ENCODE results near the gene C1orf35.
A peak's percentile ranks its signal among the peaks of the same experiment; 100 is the strongest.

Gene C1orf35

DNA sequence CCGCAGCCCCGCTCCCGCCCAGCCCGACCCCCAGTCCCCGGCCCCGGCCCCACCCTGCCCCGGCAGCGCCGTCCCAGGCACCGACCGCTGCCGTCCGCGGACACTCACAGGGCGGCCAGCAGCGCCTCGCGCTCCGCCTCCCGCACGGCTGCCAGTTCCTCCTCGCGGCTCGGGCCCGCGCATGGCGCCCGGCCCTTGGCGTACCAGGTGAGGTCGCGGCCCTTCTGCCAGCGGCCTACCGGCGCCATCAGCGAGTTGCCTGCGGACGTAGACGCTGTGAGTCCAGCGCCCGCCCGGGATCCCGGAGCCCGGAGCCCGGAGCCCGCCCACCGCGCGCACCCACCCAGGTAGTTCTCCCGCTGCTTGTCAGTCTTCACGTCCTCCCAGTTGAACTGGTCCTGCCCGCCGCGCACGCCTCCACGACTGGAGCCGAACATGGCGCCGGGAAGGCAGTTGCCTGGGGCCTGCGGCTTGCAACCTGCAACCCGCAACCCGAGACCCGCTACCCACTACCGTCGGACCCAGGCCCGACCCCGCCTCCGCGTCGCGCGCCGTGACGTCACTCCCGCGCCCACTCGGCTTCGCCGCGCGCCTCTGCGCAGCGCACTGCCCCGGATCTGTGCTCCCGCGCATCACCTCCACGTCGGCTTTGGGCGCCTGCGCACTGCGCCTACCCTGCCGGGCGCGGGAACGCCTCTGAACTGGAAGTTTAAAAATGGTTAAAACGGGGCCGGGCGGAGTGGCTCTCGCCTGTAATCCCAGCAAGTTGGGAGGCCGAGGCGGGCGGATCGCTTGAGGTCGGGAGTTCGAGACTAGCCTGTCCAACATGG is at the start of gene C1orf35:
TSS of gene C1orf35 (minus strand) at position 535 of the 830 bp plus-strand sequence. CDS start at position 437, 98 bp downstream.
- DNase-seq = peak; percentile 79

DNA sequence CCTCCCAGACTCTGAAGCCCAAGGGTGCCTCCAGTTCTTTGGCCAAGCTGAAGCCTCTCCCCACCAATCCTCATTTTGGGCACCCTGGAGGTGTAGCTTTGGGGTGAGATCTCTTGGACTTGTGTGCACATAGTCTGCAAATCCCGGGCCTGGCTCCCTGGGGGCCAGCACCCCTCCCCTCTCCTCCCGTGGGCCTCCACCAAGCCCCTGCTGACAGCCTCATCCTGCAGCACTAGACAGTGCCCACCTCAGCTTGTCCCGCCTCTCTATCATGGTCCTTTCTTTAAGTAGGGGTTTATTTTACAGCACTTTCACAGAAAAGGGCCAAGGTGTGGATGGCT is 49.8 kb upstream of the C1orf35 start:
- no peak for DNase-seq

DNA sequence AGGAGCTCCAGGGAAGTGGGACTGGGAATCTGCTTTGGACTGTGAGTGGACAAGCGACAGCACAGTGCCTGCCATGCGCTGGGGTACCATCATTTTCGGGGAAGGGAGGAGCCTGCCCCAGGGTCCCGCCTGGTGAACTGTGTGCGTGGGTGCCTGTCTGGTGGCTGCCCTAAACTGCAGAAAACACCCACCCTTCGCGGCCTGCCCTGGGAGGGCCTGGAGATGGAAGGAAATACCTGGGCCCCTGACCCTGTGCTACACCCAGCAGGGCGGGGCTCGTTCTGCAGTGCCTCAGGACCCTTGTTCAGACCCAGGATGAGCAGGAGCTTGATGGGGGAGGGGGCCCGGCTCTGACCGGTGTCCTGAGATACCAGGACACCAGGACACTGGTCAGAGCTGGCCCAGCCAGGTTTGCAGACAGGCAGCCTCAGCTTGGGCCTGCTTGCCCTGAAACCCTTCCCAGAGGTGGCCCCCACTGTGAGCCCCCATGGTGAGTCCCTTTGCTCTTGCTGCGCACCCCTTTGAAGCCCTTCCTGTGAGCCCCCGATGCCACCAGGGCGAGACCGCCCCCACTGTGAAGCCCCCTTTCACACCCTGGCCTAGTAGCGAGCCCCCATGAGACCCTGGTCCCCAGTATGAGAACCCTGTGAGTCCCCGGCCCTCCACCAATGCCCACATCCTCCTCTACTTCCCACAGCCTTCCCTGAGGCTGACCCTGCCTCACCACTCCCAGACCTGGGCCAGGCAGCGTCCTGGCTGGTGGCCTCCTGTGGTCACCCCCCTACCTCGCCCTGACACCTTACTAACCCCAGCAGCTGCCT is 49.2 kb upstream of the C1orf35 start:
- DNase-seq = no peak

DNA sequence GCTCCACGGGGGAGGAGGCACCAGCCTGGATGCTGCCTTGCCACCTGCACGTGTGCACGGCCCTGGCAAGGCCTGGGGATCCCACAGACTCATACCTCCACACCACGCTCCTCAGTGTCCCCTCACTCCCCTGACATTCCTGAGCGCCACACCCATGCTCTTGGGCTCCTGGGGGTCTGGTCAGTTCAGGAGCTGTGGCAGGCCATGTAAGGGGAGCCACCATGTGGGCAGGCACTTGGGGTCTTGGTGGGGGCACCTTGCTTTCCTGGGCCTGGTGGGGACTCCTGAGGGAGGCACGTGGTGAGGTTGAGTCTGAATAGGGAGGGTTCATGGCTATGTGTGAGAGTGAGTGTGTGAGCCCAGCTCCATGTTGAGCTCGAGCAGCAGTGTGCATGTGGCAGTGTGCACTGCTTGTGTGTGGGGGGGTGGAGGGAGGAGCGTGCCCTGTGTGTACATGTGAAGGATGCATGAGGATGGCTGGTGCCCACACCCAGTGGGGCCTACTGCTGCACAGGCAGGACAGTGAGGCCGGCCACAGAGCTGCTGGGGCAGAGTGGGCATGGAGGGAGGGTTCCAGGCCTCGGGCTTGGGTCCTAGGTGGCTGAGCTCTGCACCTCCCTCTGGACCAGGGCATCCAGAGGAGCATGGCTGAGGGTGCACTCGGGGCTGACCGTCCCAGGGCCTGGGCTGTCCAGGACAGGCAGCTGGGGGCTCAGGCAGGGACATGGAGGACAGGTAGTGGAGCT is 48.2 kb upstream of the C1orf35 start:
- DNase-seq = no peak

DNA sequence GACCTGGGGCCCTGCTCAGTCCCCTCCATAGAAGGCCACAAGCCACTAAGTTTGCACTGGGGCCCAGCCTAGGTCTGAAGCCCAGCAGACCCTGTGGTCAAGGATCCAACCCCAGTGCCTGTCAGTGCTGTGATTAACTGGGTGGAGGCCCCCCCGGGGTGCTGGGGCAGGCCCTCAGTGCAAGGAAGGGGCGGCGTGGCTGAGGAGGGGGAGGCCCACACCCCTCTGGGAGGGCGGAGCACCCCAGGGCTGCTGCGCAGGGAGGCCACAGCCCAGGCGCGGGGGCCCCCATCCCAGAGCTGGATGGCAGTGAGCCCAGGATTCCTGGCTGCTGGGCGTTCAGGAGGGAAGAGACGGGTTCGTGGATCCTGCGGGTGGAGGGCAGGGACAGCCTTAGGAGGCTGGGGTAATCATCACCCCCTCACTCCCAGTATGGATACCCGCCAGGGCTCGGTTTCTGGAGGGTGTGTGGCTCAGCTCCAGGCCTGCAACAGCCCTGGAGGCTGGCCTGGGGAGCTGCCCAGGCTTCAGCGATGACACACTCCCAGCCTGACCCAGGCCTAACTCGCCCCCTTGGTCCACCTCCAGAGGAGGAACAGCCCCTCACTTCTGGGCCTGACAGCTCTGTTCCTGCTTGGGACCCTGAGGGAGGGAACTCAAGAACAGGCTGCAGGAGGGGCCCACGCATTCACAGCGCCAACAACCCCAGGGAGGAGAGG is 47.5 kb upstream of the C1orf35 start:
- DNase-seq = no peak

DNA sequence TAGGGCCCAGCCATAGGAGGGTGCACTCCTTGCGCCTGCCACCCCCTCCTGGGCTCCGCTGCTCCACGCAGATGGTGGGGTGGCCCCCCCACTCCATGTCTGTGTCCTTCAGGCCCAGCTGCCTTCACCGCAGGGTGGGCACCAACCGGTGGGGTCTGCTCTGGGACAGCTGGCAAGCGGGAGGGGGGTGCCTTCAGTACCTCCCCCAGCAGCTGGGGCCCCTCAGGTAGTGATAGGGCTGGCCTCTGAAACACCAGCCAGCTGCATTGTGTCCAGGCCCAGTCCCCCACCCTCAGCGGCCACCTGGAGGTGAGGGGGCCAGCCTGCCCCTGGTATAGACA is 47.0 kb upstream of the C1orf35 start:
- DNase-seq = no peak

DNA sequence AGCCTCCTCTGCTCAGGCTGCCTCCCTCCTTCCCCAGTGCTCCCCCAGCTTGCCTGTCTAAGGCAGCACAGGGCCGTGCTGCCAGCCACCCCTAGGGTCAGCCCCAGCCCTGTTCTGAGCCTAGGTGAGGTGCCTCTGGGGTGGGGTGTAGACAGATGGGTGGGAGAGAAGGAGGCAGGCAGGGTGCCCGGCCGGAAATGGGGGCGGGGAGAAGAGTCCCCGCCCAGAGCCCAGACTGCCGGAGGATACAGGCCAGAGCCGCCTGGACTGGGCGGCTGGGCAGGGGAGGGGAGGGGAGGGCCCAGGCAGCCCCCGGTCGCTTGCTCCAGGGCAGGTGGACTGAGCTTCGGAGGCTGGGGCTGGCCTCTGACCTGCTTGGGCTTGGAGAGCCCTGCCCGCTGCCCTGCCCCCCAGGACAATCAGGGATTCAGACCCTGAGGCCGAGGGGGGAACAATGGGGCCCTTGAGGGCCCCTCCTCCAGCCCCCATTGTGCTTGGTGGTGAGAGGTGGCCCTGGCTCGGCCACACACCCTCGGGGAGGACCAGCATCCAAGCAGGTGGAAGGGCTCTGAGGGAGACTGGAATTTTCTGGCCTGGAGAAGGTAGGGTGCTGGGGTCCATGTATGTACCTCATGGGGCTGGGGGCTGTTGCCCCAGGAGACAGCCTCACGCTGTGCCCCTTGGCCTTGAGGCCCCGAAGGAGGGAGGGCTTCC is 46.4 kb upstream of the C1orf35 start, which contains the start of gene GJC2:
TSS of gene GJC2 (plus strand) at position 525 of the 714 bp plus-strand sequence. CDS start 7,829 bp downstream, outside the sequence.
- DNase-seq = no peak

DNA sequence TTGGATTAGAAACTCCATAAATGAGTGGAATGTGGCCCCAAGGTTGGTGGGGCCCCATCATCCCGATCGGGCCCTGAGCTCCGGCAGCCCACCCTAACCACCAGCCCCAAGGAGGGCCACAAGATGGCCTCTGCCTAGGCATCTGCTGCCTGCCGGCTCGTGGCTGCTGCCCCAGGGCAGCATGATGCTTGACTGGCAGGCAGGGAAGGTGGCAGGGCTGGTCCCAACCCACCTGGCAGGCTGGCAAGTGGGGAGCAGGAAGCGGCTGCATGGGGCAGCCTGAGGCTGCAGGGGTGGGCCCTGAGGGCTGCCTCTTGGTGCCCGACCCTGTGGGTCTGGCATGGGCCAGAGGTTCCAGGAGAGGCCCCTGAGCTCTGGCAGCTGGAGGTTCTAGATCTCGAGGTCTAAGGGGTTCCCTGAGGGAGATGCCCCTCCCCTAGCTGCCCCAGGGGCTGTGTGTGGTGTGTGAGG is 45.8 kb upstream of the C1orf35 start:
- no peak for DNase-seq

DNA sequence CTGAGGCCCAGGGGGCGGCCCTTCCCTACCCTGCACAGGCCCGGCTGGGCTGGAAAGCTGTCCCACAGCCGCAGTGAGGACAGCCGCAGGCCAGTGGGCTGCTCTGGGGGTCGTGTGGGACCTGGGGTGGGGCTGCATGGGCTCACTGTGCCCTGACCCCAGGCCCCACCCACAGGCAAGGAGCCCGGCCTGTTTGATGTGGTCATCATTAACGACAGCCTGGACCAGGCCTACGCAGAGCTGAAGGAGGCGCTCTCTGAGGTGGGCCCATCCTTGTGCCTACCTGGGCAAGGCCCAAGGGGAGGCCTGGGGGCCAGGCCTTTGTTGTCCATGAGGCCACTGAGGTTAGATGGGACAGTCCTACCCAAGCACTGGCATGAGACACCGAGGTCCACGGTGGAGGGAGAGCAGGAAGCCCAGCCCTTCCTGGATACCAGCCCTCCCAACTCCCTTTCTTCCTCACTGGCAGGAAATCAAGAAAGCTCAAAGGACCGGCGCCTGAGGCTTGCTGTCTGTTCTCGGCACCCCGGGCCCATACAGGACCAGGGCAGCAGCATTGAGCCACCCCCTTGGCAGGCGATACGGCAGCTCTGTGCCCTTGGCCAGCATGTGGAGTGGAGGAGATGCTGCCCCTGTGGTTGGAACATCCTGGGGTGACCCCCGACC is 45.2 kb upstream of the C1orf35 start:
- no peak for DNase-seq

DNA sequence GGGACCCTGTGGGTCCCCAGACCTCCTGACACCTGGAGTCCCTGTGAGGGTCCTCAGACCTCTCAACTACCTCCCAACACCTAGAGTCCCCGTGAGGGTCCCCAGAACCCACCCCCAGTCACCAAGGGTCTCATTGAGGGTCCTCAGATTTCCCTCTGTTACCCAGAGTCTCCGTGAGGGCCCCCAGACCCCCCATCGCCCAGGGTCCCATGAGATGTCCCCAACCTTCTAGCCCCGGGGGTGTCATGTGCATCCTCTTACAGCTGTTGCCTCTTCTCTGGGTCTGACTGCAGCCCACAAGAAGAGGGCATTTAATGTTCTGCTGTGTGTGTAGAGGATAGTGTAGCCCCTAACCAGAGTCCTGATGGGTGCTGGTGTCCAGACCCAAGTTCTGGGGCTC is 44.6 kb upstream of the C1orf35 start:
- DNase-seq = no peak

DNA sequence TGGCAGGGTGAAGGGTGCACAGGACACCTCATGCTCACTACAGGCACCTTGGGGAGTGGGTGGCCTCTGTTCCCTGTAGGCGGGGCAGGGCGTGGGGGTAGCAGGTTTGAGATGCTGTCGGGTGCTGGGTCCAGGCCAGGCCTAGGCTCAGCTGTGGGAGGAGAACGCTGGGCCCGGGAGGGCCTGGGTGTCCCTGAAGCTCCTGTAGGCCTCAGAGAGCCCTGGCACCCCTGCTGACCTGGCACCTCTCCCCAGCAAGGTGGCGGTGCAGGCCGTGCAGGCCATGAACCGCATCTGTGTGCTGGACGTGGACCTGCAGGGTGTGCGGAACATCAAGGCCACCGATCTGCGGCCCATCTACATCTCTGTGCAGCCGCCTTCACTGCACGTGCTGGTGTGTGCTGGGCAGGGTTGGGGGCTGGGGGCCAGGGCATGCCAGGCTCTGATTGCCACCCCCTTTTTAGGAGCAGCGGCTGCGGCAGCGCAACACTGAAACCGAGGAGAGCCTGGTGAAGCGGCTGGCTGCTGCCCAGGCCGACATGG is 44.1 kb upstream of the C1orf35 start:
- DNase-seq = no peak

DNA sequence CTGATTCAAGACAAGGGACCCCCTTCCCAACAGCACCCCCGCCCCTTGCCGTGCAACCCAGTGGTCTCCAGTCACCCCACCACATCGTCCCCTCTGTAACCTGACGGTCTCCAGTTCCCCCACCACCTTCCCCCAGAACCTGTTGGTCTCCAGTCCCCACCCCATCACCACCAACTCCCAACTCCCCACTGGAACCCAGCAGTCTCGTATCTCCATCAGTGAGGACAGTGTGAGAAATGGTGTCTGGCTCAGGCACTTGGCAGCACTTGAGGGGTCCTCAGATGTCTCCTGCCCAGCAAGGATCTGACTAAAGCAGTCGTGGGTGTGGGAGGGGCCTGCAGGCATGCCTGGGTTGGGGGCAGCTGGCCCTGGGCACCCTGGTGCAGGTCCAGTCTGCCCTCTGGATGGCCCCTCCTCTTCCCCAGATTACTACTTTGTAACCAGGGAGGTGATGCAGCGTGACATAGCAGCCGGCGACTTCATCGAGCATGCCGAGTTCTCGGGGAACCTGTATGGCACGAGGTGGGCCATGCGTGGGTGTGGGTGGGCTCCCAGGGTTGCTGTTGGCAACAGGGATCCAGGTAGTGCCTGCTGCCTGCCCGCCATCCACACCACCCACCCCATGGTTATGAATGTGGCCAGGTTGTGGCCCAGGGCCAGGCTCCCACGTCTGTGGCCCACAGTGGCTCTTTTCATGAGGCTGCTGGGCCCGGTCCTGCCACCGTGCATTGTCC is 43.5 kb upstream of the C1orf35 start:
- DNase-seq = no peak

DNA sequence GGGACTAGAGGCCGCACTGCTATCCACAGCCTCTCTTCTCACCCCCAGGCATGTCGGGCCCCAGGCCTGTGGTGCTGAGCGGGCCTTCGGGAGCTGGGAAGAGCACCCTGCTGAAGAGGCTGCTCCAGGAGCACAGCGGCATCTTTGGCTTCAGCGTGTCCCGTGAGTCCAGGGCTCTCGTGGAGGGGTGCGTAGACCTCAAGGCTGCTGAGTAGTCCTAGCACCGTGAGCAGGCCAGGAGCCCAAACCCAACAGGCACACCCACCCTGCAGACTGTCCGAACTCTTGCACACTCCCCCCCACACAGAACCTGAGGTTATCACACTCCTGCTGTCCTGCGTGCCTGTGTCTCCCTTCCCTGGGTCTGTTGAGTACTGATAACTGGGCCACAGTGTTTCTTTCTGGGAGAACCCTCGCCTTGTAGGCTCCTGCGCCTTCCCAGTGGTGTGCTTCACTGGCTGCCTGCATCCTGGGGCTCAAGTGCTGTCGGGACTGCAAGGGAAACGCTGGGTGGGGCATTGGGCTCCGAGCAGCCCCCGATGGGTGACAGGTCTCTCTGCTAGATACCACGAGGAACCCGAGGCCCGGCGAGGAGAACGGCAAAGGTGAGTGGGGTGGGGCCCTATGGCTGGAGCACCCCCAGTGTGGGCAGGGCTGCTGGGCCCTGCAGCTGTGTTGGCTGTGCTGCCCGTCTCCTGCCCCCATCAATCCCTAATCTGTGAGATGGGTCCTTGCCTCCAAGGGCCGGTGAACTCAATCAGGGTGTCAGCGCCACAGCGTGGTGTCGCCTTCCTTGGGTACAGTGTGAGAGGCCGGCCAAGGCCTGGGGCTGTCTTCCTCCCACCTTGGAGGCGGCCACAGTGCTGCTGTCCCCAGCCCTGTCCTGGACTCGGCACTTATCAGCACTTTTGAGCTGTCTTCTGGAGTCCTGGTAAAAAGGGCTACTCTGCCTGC is 42.6 kb upstream of the C1orf35 start:
- DNase-seq = no peak

DNA sequence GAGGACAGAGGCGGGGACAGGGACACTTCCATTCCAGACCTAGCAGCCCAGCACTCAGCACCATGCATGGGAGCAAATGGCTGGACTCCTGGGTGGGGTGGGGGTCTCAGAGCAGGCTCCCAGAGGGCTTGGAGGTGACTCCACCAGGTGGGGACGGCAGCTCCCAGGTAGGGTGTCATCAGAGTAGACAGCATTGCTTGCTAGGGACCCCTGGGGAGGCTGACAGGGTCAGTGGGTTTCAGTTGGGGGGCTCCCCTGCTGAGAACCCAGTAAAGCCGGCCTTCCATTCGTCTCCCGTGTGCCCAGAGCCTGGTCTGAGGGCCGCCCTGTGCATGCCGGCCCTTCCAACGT is 41.8 kb upstream of the C1orf35 start:
- DNase-seq = no peak

DNA sequence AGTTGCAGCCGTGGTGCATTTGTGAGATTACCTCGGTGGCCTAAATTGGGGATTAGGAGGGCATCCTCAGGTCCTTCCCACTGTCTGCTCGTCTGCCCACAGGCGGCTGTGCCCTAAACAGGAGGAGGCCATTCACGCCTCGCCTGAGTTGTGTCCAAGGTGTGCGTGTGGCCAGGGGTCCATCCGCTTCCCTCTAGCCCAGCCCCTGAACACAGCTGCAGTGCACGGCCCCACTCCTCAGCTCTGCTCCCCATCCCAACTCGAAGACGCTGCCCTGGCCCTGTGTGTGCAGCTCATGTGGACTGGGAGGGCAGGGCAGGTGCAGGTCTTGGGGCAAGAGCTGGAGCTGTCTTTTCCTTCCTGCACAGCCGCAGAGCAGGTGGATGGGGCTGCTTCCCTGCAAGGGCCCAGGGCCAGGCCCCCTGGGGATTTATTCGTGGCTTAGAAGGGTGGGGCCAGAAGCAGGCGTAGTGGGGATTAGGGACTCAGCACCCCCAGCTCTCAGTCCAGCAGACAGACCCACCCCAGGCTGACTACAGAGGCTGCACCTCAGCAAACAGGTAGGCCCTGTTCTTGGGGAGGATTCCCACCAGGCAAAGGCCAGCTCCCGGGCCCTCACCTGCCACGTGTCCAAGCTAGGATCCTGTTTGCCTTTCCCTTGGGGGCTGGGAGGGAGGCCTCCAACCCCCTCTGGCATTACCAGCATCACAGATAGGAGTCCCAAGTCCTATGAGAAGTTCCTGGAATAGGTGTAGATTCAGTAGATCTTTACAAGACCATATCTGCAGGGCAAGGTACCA is 41.3 kb upstream of the C1orf35 start:
- no peak for DNase-seq

DNA sequence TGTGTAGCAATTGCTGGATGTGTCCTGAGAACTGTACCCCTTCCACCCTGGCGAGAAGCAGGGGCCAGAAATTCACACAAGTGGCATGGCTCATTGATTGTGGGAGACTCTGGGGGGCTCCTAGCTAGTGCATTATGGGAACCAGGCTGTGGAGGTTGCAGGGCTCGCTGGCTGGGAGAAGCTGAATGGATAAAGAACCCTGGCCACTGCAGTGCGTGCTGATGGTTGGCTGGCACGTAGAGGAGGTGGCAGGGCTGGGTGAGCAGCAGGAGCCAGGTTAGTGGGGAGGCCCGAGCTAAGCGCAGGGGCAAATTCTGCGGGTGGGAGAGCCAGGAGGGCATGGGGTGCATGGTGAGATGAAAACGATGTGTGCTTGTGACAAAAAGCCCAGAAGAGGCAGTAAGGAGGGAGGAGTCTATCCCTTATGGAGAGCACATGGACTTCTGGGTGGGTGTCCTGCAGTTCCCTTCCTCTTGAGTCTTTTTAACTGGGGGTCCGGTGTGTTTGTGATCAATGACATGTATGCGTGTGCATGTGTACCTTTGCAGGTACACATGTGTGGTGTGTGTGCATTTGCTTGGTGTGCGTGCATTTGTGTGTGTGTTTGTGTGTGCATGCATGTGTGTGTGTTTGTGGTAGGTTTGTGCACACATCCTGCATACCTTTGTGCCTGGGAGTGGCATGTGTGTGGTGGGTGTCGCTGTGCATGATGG is 40.5 kb upstream of the C1orf35 start:
- DNase-seq = no peak

DNA sequence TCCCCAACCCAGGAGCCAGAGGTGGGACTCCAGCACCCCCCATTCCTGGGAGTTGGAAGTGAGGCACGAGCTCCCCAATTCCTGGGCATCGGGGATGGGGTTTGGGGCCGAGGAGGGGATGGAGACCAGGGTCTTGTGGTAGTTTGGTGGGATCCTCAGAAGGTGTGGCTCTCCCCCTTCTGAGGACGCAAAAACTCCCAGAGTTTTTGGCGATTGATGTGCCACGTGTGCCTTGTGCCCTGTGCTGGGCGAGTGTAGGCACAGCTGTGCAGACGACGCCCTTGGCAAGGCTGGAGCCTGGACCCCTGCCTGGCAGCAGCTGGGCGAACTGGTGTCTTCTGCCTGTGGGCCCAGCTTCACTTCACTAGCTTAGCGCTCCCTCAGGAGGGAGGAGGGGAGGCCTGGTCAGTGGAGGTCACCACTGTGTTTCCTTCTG is 39.6 kb upstream of the C1orf35 start:
- no peak for DNase-seq

Data from NCI-H2081 treated with DMSO at 0.1 percent for 48 hours (cell line).